RPMI7951 (cell line): Measurements from ENCODE around the gene CLDN9. TPM values are rescaled to one million over a fixed set of nuclear protein-coding genes. Genes with fewer than 3 reads are reported as not detected.
A peak's percentile ranks its signal among the peaks of the same experiment; 100 is the strongest.

Experiments used
- DNase-seq: peaks from one replicate; pipeline ENCODE4 v3.0.0-alpha.2; 2012; ENCODE audit warnings: low read depth
- total RNA-seq: library from RNA; depleted of rRNA; stranded (reverse); fragments of >200 nt; shearing (Covaris generic); gene quantifications from 2 replicates; pipeline ENCODE4 v1.2.3, GENCODE V29; 2014

The CLDN9 gene
- total RNA-seq, 1 experiment from 2014 or later, result not detected

DNA sequence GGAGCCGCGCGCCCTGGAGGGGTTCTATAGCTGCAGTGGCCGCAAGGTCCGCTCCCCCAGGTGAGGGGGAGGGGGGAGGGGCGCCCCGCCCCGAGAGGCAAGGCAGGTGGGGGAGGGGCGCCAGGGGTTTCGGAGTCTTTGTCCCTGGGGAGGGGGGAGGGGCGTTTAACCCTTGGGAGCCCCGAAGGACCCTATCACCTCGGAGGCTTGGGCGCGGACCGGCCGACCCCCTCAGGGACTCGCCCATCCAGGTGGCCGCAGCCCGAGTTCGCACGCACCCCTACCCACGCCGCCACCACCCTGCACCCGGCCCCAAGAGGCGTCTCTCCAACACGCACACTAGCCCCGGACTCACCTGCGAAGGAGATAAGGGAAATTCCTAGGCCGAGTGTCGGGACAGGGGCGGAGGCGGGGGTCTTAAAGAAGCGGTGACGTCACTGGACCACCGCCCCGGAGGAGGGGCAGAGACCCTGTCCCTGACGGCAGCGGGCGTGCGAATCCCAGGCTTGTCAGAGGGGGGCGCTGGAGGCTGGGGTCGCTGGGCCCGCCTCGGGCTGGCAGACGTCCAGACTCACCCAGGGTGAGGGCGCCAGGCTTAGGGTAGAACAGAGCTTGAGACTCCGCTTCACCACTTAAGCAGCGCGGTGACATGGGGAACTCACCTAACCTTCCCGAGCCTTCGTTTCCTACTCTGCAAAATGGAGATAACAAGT, 5.2 kb downstream of the CLDN9 start, which contains the start of gene CLDN6:
Gene CLDN6 (minus strand): TSS at position 390 of the 713 bp plus-strand sequence. CDS start 2,162 bp downstream, outside the sequence.
- DNase-seq, result no peak

DNA sequence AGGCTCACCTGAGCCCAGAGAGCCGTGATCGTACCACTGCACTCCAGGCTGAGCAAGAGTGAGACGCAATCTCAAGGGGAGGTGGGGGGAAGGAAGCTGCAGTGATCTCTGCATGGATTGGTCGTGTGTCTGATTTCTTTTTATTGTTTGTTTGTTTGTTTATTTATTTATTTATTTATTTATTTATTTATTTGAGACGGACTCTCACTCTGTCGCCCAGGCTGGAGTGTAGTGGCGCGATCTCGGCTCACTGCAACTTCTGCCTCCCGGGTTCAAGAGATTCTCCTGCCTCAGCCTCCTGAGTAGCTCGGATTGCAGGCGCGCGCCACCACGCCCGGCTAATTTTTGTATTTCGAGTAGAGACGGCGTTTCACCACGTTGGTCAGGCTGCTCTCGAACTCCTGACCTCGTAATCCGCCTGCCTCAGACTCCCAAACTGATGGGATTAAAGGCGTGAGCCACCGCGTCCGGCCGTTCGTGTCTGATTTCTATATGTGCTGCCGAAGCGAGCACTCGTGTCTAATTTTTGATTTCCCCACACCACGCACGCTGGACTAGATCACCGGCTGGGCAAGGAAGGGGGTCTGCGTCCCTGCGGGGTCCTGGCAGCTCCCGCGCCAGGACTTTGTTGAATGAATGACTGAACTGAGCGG, 7.0 kb downstream of the CLDN9 start:
- no peak for DNase-seq

DNA sequence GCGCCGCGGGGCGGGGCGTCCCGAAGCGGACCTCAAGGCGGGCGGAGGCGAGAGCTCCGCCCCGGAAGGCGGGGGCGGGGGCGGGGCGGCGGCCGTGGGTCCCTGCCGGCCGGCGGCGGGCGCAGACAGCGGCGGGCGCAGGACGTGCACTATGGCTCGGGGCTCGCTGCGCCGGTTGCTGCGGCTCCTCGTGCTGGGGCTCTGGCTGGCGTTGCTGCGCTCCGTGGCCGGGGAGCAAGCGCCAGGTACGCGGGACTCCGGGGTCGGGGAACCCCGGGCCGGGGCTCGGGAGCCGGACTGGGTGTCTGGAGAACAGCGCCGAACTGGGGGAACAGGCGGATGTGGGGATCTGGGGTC, 7.5 kb downstream of the CLDN9 start, which contains the start of gene TNFRSF12A:
Gene TNFRSF12A (plus strand): TSS at position 122 of the 357 bp plus-strand sequence. CDS start 30 bp downstream, at position 152.
- peak; percentile 78 for DNase-seq

DNA sequence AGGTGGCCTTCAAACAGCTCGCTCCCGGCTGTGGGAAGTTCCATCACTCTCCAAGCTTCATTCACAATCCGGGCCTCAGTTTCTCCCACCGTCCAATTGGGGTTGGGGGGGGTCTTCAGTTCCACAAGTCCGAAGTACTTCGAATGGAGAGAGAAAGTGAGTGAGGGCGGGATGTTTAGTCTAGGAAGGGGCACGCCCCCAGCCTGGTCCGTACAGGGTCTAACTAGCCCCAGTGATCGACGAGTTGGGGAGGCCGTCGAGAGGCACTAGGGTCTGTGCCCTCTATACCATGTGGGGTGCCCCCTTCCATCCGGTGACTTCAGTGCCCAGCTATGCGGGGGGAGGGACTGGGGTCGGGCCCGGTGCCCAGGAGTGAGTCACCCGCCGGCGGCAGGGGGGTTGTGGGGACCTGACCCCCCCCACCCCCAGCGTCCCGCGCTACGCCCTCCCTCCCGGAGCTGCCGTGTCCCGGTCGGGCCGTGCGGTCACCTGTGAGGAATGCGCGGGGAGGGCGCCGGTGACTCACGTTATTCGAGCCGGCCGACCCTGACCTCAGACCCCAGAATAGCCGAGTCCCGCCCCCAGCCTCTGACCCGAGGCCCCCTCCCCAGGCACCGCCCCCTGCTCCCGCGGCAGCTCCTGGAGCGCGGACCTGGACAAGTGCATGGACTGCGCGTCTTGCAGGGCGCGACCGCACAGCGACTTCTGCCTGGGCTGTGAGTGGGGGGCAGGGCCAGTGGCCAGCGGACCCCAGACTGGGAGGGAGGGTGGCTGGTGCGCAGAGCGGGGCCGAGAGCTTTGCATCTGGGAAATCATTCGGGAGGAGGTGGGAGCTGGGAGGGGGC, 8.1 kb downstream of the CLDN9 start:
- peak; percentile 89 for DNase-seq

DNA sequence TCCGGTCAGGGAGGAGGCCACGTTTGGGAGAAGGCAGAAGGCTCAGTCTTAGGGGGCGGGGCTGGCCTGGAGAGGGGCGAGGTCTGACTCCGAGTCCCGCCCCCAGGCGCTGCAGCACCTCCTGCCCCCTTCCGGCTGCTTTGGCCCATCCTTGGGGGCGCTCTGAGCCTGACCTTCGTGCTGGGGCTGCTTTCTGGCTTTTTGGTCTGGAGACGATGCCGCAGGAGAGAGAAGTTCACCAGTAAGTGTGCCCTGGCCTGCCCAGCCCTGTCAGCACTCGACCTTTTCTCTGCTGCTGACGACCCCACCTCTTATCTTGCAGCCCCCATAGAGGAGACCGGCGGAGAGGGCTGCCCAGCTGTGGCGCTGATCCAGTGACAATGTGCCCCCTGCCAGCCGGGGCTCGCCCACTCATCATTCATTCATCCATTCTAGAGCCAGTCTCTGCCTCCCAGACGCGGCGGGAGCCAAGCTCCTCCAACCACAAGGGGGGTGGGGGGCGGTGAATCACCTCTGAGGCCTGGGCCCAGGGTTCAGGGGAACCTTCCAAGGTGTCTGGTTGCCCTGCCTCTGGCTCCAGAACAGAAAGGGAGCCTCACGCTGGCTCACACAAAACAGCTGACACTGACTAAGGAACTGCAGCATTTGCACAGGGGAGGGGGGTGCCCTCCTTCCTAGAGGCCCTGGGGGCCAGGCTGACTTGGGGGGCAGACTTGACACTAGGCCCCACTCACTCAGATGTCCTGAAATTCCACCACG, 8.9 kb downstream of the CLDN9 start:
- peak; percentile 95 for DNase-seq

DNA sequence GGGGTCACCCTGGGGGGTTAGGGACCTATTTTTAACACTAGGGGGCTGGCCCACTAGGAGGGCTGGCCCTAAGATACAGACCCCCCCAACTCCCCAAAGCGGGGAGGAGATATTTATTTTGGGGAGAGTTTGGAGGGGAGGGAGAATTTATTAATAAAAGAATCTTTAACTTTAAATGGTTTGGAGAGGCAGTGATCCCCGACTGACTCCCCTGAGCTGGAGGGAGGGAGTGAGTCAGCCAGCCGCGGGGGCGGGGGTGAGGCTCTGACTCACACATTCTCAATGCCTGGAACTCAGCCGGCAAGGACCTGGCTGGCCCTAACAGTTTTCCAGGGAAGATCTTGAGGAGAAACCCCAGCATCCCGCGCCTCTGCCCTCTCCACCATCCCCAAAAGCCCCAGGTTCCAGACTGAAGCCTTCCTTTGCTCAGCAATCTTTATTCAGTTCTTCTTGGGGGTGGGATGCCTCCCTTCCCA, 9.5 kb downstream of the CLDN9 start:
- peak; percentile 94 for DNase-seq

DNA sequence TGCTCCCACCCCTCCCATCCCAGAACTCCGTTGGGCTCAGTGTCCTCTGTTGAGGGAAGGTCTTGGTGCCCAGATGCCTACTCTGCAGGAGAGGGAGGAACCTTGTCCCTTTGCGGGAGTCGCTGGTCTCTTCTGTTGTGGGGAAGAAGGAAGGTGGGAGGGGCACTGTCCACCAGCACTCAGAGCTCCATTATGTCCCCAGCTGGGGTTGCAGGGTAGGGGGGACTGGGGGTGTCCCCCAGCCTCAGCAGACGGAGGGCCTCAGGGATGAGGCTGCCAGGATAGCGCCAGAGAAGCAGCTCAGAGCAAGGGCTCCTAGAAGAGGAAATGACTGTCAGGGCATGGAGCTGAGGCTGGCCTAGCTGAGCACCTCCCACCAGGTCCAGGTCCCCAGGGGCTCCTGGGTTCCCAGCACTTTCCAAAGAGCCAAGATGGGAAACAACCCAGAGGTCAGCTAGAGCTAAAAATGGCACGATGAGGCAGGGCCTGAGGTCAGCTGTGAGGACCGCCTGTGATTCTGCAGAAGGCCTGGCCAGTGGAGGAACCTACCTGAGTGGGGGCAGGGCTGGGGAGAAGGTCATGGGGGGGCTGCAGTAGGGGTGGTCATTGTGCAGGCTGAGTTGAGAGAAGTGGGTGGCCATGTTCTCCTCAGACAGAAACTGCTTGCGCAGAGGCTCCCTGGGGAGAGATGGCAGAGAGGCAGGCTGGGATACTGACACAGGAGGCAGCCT, 10.1 kb downstream of the CLDN9 start:
- DNase-seq, result no peak

DNA sequence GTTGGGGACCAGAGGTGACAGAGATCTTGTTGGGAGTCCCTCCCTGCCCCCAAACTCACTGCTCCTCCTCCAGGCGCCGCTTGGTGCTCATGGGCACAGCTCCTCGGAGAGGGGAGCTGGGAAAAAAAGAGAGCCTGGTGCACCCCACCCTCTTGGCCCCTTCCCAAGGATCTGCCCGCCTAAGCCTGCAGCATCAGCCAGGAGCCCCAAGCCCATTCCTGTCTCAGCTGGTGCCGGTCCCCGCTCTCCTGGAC, 10.6 kb downstream of the CLDN9 start:
- peak; percentile 76 for DNase-seq

DNA sequence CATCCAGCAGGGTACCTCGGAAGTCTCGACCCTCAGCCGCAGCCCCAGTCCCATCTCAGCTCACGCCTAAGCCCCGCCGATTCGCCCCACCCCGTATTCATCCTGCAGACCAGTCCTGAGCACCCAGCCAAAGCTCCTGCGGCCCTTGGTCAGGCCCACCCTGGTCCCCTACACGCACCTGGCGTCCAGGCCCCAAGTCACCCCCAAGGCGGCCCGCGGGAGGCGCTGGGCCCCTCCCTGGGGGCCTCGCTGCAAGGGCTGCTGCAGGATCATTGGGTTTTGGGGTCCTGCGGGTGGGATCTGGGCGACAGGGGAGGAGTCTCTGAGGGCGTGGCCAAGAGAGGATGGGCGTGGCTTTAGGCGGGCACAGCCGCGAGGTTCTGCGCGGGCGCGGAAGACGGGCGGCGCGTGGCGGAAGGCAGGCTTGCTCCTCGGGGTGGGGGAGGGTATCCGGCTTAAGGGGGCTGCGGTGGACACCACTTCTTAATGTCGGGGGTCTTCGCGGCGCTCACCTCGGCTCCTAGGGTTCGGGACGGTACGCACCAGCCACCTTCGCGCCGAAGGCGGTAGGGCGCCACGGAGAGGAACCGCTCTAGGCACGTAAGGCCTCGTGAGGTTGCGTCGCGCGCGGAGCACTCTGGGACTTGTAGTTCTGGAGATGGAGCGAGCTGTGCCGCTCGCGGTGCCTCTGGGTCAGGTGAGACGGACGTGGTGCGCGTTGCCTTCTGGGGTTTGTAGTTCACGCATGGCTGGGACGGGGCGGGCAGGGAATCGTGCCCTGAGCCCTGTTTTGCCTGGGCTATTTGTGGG, 11.2 kb downstream of the CLDN9 start, which contains the start of the genes HCFC1R1 and THOC6:
Gene HCFC1R1 (minus strand): TSS at position 274 of the 810 bp plus-strand sequence. CDS start 1 bp downstream, at position 273.
Gene THOC6 (plus strand): TSS at position 367 of the 810 bp plus-strand sequence. CDS start 292 bp downstream, at position 659.
- DNase-seq, result peak; percentile 95

DNA sequence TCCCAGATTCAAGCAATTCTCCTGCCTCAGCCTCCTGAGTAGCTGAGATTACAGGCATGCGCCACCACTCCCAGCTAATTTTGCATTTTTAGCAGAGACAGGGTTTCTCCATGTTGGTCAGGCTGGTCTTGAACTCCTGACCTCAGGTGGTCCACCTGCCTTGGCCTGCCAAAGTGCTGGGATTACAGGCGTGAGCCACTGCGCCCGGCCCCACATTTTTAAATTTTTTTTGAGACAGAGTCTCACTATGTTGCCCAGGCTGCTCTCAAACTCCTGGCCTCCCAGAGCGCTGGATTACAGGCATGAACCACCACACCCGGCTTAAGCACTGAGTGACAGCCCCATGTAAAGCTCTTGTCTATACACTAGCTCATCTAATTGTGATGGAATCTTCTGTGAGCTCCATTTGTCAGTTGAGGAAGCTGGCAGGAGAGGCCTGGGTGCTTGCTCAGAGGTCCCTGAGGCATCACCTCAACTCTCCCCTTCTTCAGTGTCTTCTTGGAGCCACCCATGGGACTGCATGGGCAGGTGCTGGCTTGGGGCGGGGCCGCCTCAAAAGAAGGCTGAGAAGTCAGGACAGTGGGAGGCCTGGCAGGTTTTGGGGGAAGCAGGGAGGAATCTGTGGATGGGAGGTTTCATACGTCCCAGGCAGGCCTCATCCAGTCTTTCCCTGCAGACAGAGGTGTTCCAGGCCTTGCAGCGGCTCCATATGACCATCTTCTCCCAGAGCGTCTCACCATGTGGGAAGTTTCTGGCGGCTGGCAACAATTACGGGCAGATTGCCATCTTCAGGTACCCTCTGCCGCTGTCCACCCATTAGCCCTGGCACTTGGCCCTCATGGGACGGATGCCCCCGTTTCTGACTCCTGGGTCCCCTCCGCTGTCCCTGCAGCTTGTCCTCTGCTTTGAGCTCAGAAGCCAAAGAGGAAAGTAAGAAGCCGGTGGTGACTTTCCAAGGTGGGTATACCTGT, 12.6 kb downstream of the CLDN9 start:
- DNase-seq, result no peak

DNA sequence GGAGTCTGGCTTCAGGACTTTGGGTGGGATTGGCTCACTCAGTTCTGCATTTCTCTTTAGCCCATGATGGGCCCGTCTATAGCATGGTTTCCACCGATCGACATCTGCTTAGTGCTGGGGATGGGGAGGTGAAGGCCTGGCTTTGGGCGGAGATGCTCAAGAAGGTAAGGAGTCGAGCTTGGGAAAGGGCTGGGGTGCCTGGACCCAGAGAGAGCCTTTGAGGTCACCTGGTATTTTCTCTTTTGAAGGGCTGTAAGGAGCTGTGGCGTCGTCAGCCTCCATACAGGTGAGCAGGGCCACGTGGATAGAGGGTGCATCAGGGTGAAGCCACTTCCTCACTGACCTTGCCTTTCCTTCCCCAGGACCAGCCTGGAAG, 13.3 kb downstream of the CLDN9 start:
- no peak for DNase-seq

DNA sequence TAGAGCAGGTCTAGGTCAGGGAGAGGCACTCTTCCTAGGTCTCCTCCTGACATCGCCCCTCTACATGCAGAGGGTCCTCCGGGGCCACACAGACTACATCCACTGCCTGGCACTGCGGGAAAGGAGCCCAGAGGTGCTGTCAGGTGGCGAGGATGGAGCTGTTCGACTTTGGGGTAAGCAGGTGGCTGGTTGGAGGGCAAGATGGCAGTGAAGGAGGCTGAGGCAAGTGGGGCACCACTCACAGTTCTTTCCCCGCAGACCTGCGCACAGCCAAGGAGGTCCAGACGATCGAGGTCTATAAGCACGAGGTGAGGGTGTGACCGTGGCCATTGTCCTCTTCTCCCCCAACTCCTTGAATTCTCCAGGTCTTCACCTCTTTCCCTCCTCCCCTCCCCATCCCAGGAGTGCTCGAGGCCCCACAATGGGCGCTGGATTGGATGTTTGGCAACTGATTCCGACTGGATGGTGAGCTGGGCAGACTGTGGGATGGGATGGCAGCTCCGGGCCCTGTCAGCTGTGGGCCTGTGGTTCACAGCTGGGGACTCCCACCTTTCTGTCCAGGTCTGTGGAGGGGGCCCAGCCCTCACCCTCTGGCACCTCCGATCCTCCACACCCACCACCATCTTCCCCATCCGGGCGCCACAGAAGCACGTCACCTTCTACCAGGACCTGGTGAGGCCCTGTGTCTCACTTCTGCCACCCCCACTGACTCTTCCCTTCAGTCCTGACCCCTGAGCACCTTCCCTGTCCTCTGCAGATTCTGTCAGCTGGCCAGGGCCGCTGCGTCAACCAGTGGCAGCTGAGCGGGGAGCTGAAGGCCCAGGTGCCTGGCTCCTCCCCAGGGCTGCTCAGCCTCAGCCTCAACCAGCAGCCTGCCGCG, 14.1 kb downstream of the CLDN9 start:
- no peak for DNase-seq

DNA sequence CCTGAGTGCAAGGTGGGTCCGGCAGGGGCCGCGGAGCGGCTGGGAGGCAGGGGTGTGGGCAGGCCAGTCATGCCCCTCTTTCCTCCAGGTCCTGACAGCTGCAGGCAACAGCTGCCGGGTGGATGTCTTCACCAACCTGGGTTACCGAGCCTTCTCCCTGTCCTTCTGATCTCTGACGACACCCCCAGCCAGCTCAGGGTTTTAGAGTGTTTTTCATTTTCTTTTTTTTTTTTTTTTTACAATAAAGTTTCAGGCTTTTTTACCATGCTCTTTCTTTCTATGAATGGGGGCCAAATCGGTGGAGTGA, 14.7 kb downstream of the CLDN9 start:
- no peak for DNase-seq

DNA sequence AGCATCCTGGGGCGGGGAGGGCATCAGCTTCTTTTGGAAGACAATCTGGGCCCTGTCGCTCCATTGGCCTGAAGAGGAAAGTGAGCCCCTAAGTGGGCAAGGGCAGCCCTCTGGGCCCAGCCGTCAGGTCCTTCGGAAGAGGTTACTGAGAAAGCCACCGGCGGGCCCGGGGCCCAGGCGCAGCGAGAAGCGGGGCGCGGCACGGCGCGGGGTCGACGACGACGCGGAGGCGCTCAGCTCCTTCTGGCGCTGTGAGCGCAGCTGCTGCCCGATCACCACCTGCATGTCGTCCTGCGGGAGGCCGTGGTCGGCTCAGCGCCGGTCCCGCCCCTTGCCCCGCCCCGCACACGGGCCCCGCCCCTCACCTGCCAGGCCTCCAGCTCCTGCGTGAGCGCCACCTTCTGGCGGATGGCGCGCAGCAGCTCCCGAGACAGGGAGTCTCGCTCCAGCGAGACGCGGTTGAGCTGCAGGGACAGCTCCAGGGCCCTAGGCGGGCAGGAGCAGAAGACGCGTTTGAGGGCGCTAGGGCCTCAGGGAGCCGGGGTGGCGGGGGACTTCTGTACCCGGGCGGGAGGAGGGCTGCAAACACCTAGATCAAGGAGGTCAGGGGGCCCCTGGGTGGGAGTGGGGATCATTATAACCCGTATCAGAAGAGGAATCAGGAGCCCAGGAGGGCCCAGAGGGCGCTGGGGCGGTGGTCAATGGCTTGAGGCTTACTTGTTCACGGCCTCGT, 15.4 kb downstream of the CLDN9 start:
- DNase-seq, result no peak

DNA sequence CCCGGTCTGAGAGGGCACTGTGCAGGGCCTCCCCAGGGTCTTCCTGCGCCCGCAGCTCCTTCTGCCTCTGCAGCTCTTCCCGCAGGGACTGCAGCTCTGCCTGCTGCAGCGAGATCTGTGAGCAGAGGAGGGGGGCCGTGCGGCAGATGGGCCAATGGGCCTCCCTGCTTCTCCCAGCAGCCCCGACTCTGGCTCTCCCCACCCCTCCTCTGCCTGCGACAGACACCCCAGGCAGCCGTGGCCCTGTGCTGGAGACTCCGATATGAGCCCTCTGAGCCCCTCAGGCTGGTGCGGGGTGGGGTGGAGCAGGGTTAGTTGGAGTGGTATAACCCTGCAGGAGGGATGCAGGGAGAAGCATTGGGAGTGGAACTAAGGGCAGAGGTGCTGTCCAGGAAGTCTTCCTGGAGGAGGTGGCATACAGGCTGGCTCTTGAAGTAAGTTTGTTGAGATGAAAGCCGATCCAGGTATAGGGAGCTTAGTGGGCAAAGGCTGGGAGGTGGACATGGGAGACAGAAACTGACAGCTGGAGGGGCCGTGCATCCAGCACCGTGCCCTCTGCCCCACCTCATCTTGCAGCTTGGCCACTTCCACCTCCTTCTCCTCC, 16.1 kb downstream of the CLDN9 start:
- DNase-seq, result no peak

DNA sequence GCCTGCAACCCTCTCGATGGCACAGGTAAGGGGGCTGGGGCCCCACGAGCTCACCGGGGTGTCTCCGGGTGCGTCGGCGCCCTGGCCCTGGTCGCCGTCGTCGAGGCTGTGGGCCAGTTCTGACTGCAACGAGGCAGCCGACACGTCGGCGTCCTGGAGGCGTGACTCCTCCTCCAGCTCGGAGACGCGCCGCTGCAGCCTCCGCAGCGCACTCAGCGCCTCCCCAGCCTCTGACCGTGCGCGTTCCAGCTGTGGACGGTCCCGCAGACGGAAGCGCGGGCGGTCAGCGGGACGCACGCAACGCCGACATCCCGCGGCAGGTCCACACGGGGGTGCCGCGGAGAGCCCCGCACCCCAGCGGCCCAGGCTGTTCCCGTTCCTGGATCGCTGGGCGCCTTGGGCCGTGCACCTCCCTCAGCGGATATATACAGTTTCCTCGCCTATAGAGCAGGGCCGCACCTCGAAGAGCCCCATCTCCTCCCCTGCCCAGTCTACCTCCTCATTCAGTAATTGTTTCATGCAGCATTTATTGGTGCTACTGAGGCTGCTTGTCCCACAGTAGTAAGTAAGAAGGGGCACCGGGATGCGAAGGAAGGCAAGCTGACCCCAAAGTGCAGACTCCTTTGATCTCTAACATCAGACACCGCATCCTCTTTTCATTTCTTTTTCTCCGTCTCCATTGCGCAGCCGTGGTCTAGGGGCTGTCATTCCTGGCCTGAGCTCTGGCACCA, 16.9 kb downstream of the CLDN9 start:
- peak; percentile 55 for DNase-seq
